ENCODE measurements around the gene SMARCC2.

DNA sequence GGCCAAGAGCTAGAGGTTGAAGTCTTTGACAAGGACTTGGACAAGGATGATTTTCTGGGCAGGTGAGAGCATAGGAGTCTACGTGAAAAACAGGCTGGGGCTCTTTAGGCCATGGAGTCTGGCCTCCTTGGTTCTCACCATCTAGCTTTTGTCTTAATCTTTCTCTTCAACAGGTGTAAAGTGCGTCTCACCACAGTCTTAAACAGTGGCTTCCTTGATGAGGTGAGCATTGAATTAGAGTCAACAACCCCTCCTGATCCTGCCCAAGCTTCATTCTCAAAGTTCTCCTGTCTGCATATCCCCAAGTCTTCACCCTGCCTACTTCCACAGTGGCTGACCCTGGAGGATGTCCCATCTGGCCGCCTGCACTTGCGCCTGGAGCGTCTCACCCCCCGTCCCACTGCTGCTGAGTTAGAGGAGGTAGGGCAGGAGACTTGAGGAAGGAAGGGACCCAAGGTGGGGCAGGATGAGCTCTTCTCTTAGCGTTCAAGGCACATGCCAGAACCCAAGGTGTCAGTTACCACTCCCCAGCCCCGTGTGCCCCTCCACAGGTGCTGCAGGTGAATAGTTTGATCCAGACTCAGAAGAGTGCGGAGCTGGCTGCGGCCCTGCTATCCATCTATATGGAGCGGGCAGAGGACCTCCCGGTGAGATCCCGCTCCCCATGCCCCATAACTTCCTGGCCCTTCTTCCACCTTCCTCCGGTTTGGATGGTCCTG is 51.3 kb downstream of the SMARCC2 start:
- TF ChIP-seq, protein P1, sequence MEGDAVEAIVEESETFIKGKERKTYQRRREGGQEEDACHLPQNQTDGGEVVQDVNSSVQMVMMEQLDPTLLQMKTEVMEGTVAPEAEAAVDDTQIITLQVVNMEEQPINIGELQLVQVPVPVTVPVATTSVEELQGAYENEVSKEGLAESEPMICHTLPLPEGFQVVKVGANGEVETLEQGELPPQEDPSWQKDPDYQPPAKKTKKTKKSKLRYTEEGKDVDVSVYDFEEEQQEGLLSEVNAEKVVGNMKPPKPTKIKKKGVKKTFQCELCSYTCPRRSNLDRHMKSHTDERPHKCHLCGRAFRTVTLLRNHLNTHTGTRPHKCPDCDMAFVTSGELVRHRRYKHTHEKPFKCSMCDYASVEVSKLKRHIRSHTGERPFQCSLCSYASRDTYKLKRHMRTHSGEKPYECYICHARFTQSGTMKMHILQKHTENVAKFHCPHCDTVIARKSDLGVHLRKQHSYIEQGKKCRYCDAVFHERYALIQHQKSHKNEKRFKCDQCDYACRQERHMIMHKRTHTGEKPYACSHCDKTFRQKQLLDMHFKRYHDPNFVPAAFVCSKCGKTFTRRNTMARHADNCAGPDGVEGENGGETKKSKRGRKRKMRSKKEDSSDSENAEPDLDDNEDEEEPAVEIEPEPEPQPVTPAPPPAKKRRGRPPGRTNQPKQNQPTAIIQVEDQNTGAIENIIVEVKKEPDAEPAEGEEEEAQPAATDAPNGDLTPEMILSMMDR (IDR thresholded peaks at IDR 0.05 in 2 of 3, conservative IDR thresholded peaks at IDR 0.05 in 1 of 3; ENCODE audit: insufficient read depth in 2 of 3, low read depth in 1 of 3, low read length in 3 of 3): no peak
- TF ChIP-seq MAFK (IDR thresholded peaks at IDR 0.05; ENCODE audit: low read length) (no peak), NRF1 (conservative IDR thresholded peaks at IDR 0.05 in 1 of 2, IDR thresholded peaks at IDR 0.05 in 1 of 2) (no peak), JUN (IDR thresholded peaks at IDR 0.05; ENCODE audit: borderline replicate concordance, low read depth, low read length) (no peak), JUN (CRISPR knock-in tag; IDR thresholded peaks at IDR 0.05; ENCODE audit: borderline replicate concordance) (no peak), CHCHD3 (CRISPR knock-in tag; IDR thresholded peaks at IDR 0.05) (no peak), SIRT6 (IDR thresholded peaks at IDR 0.05; ENCODE audit: low read depth, low read length) (no peak), ZBED1 (IDR thresholded peaks at IDR 0.05) (no peak)

Data from K562 (cell line).